ENCODE data around the gene RAB6A.

DNA sequence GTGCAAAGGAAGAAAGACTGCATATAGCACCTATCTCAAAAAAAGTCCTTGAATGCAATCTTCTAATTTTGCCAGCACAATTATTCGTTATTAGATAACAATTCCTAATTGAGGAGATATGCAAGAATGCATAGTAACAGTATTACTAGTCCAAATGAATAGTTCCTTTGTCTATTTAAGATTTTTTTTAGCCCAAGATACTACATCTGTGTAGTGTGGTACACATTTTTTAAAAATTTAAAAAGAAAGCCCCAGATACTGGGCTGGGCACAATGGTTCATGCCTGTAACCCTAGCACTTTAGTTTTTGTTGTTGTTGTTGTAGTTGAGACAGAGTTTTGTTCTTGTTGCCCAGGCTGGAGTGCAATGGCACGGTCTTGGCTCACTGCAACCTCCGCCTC is 43.7 kb downstream of the RAB6A start:
- TF ChIP-seq POLR2A (IDR thresholded peaks at IDR 0.05; ENCODE audit: borderline replicate concordance, extremely low read depth, insufficient read depth, insufficient read length) (no peak), CTCF (IDR thresholded peaks at IDR 0.05 in 2 of 3, conservative IDR thresholded peaks at IDR 0.05 in 1 of 3; ENCODE audit: borderline replicate concordance in 1 of 3, insufficient read depth in 1 of 3, low read depth in 2 of 3, low read length in 2 of 3) (no peak), RAD21 (IDR thresholded peaks at IDR 0.05; ENCODE audit: low read depth) (no peak)
